Panc1 (cell line): ENCODE data around the gene RARA. TPM values are rescaled to one million over a fixed set of nuclear protein-coding genes. Genes with fewer than 3 reads are reported as not detected.

Source experiments
- ATAC-seq: fragments of 200-7000 bp; cut with Tn5 transposase; 2 replicates; pipeline ENCODE4 v1.9.1; 2020; ENCODE audit warnings: mild to moderate bottlenecking, moderate library complexity
- BruUV-seq: library from RNA; stranded (reverse); fragments of 400-500 nt; replicated peaks from 2 replicates; lab custom pipeline; 2021; lab: Mats Ljungman, UMichigan
- CTCF ChIA-PET: fragments of 300-600 bp; sonication (Branson Sonifier 250); formaldehyde crosslinking; loops from one replicate; lab custom pipeline; 2022; ENCODE audit warnings: antibody characterized with exemption; lab: Charles Lee
- POLR2A ChIA-PET: fragments of 300-600 bp; sonication (Branson Sonifier 250); formaldehyde crosslinking; loops from one replicate; lab custom pipeline; 2022; ENCODE audit warnings: antibody characterized with exemption; lab: Charles Lee
- DNase-seq: peaks from one replicate; pipeline ENCODE4 v3.0.0-alpha.2; 2010; ENCODE audit warnings: low read depth, low spot score
- H3K27ac ChIP-seq: 2 replicates; pipeline ENCODE4 v1.5.1; 2011; ENCODE audit warnings: mild to moderate bottlenecking, low read length, inconsistent platforms
- H3K27me3 ChIP-seq: fragments of 200-500 bp; sonication (Bioruptor generic); 2 replicates; pipeline ENCODE4 v1.6.0; 2014; ENCODE audit warnings: low read length, inconsistent platforms; ENCODE audit not compliant: control insufficient read depth, insufficient read depth
- H3K36me3 ChIP-seq: fragments of 200-500 bp; sonication (Bioruptor generic); 2 replicates; pipeline ENCODE4 v1.5.1; 2014; ENCODE audit warnings: inconsistent platforms, mild to moderate bottlenecking, low read length, moderate library complexity; ENCODE audit not compliant: control insufficient read depth, insufficient read depth
- H3K4me1 ChIP-seq: 2 replicates; pipeline ENCODE4 v1.5.1; 2011; ENCODE audit warnings: inconsistent platforms, mild to moderate bottlenecking, low read length, moderate library complexity; ENCODE audit not compliant: control insufficient read depth, insufficient read depth
- H3K4me3 ChIP-seq, 2 experiments: 2 replicates each; pipeline ENCODE4 v1.5.1; 2011 to 2012; ENCODE audit warnings: low read depth in 2 of 2, low read length in 2 of 2, mild to moderate bottlenecking in 2 of 2, inconsistent platforms in 1 of 2, moderate library complexity in 1 of 2
- H3K9me3 ChIP-seq: fragments of 200-500 bp; sonication (Bioruptor generic); 2 replicates; pipeline ENCODE4 v1.5.1; 2014; ENCODE audit warnings: low read depth, mild to moderate bottlenecking, inconsistent platforms, low read length, moderate library complexity; ENCODE audit not compliant: control insufficient read depth, insufficient read depth
- CTCF ChIP-seq: fragments of 450-650 bp; IDR thresholded peaks from 2 replicates; pipeline ENCODE4 v1.5.1; 2017; ENCODE audit warnings: mild to moderate bottlenecking
- POLR2AphosphoS5 ChIP-seq: IDR thresholded peaks from 2 replicates; pipeline ENCODE4 v1.6.1; 2012; ENCODE audit warnings: mild to moderate bottlenecking, low read depth, low read length, moderate library complexity
- SIN3A ChIP-seq: IDR thresholded peaks from 2 replicates; pipeline ENCODE4 v1.6.1; 2012; ENCODE audit warnings: low read depth, mild to moderate bottlenecking, low read length, moderate library complexity, borderline replicate concordance; ENCODE audit not compliant: insufficient read depth
- TCF7L2 ChIP-seq: IDR thresholded peaks from 2 replicates; pipeline ENCODE4 v1.6.1; 2011; ENCODE audit warnings: mild to moderate bottlenecking, low read depth, low read length, inconsistent platforms
- in situ Hi-C: cut with HindIII; loops from 2 replicates; pipeline ENCODE4 v1.10.0; 2016; ENCODE audit warnings: low sequenced_read_pairs, low pct_unique_long_range_greater_than_20kb
- intact Hi-C: fragments of 100-400 bp; cut with micrococcal nuclease; formaldehyde crosslinking; loops from one replicate; pipeline ENCODE4 v1.10.0; 2022; ENCODE audit not compliant: unreplicated experiment
- total RNA-seq: library from RNA; stranded (reverse); gene quantifications from one replicate; pipeline ENCODE4 v1.2.1, GENCODE V29; 2021; ENCODE audit not compliant: unreplicated experiment
- TF ChIP-seq, protein P1 (sequence below), 2 experiments: IDR thresholded peaks; 2 replicates each; pipeline ENCODE4 v1.6.1; 2011 to 2012; ENCODE audit warnings: low read depth in 2 of 2, control low read depth in 1 of 2, low read length in 1 of 2, mild to moderate bottlenecking in 1 of 2, moderate library complexity in 1 of 2; ENCODE audit not compliant: insufficient read depth in 1 of 2

Gene RARA
- total RNA-seq, 1 experiment from 2014 or later: 55.6 TPM

DNA sequence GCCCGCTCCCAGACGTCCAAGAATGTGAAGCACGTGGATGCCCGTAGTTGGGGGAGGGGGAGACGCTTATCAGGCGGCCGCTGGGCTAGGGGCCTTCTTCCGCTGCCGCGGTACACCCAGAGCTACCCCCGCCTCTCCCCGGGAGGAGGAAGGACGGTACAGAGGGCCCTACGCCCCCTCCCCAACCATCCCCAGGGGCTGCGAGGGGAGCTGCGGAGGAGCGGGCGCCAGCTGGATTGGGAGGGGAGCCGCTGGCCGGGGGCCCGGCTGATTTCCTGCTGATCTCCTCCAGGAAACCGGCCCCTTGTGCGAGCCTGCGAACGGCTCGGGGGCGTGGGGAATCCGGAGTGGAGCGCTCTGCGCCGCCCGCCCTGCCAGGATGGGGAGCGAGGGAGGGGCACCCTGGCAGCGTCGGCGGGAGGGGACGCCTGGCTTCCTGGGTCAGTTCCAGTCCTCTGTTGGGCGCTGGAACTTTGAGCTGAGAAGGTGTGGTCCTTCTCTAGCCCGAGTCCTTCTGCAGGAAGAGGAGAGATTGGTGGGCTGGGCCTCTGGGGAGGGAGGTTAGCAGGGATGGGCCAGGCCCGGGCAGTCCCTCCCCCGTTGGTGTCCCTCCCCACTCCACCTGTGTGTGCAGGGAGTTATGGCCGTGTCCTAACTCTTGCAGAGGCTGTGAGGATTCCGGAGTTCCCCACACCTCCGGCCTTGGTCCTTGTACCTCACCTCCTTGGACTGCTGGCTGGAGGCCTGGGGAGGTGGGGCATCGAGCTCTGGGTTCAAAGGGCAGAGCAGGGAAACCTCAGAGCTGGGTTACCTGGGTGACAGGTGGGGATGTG, 36.4 kb downstream of the RARA start:
- TF ChIP-seq POLR2AphosphoS5 (no peak; the same call in 1 of the 2 replicates), SIN3A (no peak), CTCF (no peak), TCF7L2 (no peak)
- TF ChIP-seq, protein P1, sequence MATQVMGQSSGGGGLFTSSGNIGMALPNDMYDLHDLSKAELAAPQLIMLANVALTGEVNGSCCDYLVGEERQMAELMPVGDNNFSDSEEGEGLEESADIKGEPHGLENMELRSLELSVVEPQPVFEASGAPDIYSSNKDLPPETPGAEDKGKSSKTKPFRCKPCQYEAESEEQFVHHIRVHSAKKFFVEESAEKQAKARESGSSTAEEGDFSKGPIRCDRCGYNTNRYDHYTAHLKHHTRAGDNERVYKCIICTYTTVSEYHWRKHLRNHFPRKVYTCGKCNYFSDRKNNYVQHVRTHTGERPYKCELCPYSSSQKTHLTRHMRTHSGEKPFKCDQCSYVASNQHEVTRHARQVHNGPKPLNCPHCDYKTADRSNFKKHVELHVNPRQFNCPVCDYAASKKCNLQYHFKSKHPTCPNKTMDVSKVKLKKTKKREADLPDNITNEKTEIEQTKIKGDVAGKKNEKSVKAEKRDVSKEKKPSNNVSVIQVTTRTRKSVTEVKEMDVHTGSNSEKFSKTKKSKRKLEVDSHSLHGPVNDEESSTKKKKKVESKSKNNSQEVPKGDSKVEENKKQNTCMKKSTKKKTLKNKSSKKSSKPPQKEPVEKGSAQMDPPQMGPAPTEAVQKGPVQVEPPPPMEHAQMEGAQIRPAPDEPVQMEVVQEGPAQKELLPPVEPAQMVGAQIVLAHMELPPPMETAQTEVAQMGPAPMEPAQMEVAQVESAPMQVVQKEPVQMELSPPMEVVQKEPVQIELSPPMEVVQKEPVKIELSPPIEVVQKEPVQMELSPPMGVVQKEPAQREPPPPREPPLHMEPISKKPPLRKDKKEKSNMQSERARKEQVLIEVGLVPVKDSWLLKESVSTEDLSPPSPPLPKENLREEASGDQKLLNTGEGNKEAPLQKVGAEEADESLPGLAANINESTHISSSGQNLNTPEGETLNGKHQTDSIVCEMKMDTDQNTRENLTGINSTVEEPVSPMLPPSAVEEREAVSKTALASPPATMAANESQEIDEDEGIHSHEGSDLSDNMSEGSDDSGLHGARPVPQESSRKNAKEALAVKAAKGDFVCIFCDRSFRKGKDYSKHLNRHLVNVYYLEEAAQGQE (IDR thresholded peaks at IDR 0.05; ENCODE audit: insufficient read depth in 1 of 2, low read depth in 2 of 2, low read length in 1 of 2): no peak
- H3K4me3 ChIP-seq: peak overlapping the region; percentile 42 to 75
- BruUV-seq: no TSS peak
- ChIA-PET CTCF (interaction anchor here (0.5 to 1.0 kb wide), 4 partner anchors 13 to 131 kb away, joined by 3 to 4 read pairs (median 4); no protein-coding TSS in a partner anchor), POLR2A (interaction anchor here (0.5 to 0.8 kb wide), 2 partner anchors 40 to 124 kb away, joined by 3 to 4 read pairs; no protein-coding TSS in a partner anchor)
- peak; percentile 62 for ATAC-seq
- no peaks in the 10 kb centered on the region for H3K9me3 ChIP-seq
- no peak for DNase-seq
- no peaks in the 10 kb centered on the region for H3K27me3 ChIP-seq
- peak overlapping the region; percentile 80 for H3K27ac ChIP-seq
- intact Hi-C loops: no loop called here
- 0 out of 2 replicates have a peak, but pooled peaks cover 5% of the 10 kb centered on the region for H3K36me3 ChIP-seq
- in situ Hi-C loops: no loop called here
- H3K4me1 ChIP-seq: peaks cover 83% of the 10 kb centered on the region

DNA sequence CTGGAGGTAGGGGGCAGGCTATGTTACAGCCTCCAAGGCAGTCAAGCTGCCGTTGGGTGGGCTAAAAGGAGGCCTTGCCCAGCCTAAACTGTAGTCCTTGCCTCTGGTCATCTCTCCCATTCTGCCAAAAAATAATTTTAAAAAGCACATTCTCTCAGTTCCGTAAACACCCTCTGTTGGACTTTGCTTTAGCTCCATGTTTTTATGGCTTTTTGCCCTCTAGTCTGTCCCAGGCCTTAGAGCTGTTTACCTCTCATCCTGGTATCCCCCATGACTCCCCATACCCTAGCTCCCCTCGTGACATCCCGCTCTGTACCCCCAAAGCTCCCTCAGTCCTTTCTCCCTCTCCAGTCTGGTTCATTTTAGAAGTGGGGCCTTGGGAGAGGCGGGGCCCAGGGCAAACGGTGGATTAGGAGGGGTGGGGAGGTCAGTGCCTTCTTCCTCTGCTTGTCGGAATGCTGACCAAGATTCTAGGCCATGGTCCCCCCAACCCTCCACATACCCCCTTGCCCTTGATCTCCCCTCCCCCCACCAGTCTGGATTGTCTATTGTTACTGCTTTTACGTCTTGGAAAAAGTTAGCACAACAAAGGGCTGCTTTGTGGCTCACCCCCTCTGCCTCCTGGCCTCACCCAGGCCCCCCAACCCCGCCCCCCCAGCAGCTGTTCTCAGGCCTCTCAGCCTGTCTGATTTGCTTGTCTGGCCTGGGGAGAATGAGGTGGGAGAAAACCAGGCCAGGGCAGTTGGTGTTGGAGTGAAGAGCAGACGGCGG, 37.2 kb downstream of the RARA start:
- ChIA-PET POLR2A (interaction anchor here (0.8 kb wide), 1 partner anchor 41 kb away, joined by 4 read pairs; no protein-coding TSS in a partner anchor), CTCF (interaction anchor here (0.5 to 1.0 kb wide), 4 partner anchors 12 to 130 kb away, joined by 3 to 4 read pairs (median 4); no protein-coding TSS in a partner anchor)
- H3K36me3 ChIP-seq: 0 out of 2 replicates have a peak, but pooled peaks cover 5% of the 10 kb centered on the region
- no peaks in the 10 kb centered on the region for H3K9me3 ChIP-seq
- intact Hi-C loops: no loop called here
- H3K4me1 ChIP-seq: peaks cover 81% of the 10 kb centered on the region
- ATAC-seq (no peak), DNase-seq (no peak)
- BruUV-seq: no TSS peak
- H3K27me3 ChIP-seq: no peaks in the 10 kb centered on the region
- peak overlapping the region; percentile 80 for H3K27ac ChIP-seq
- H3K4me3 ChIP-seq: peak overlapping the region in 1 of 2 experiments; percentile 75; a peak in 3 of 4 replicates
- in situ Hi-C loops: no loop called here
- TF ChIP-seq CTCF (no peak), TCF7L2 (no peak), SIN3A (no peak), POLR2AphosphoS5 (no peak)
- TF ChIP-seq, protein P1 (IDR thresholded peaks at IDR 0.05; ENCODE audit: insufficient read depth in 1 of 2, low read depth in 2 of 2, low read length in 1 of 2): no peak
